ENCODE data around the gene GNG4. TPM values are rescaled to one million over a fixed set of nuclear protein-coding genes. Genes with fewer than 3 reads are reported as not detected.
"Not testable (repeated sequence)": the region's sequence is repeated elsewhere in the genome, so short reads cannot be mapped to it uniquely, and the experiment has no call there.

Gene GNG4
- total and polyA plus RNA-seq, 10 of the 15 experiments (the other 5 are each of a cell fraction or from before 2014, with no cell fraction given): 0.03 to 0.15 (median 0.15) TPM; not detected in 7

GRCh38 chr1:235545292-235545930 lies 104.2 kb downstream of the GNG4 start (continued):
- TF ChIP-seq KDM1A (IDR thresholded peaks at IDR 0.05; ENCODE audit: borderline replicate concordance): no peak
- TF ChIP-seq SRF (IDR thresholded peaks at IDR 0.05; ENCODE audit: low read depth in 2 of 2, low read length in 2 of 2): no peak
- TF ChIP-seq YY1 (IDR thresholded peaks at IDR 0.05; ENCODE audit: low read depth, low read length): no peak
- no peak for TF ChIP-seq ZZZ3 (IDR thresholded peaks at IDR 0.05; ENCODE audit: control insufficient read depth, insufficient read length, low read depth)
- no peak for TF ChIP-seq HCFC1 (IDR thresholded peaks at IDR 0.05; ENCODE audit: low read length)

GRCh38 chr1:235542845-235543244 lies 106.7 kb downstream of the GNG4 start:
- H2AFZ ChIP-seq (ENCODE audit: control insufficient read depth, low read depth, low read length); POLR2A ChIA-PET; in situ Hi-C loops (cut with MboI); FAIRE-seq; H3K9ac ChIP-seq (ENCODE audit: control insufficient read depth, insufficient read depth, low read length); DNase-seq (ENCODE audit: low read depth, low spot score); H3K4me2 ChIP-seq (ENCODE audit: control insufficient read depth, insufficient read depth); H3K9me3 ChIP-seq (replicated peaks; ENCODE audit: control insufficient read depth, insufficient read depth, low read length); H3K4me1 ChIP-seq (ENCODE audit: control insufficient read depth, insufficient read depth, low read length); ATAC-seq; BruUV-seq (replicated peaks); RAD21 ChIA-PET (ENCODE audit: unreplicated experiment); H3K27ac ChIP-seq (ENCODE audit: control insufficient read depth, insufficient read depth); H3K36me3 ChIP-seq (ENCODE audit: control insufficient read depth in 2 of 2, insufficient read depth in 2 of 2, low read length in 1 of 2); H3K79me2 ChIP-seq (ENCODE audit: control insufficient read depth, insufficient read depth, low read length); SMC1A ChIA-PET (ENCODE audit: uncharacterized antibody, unreplicated experiment); H3K27me3 ChIP-seq (replicated peaks in 1 of 2; ENCODE audit: control insufficient read depth in 2 of 2, insufficient read depth in 2 of 2, low read length in 1 of 2); H4K20me1 ChIP-seq (ENCODE audit: control insufficient read depth, insufficient read depth); H3K4me3 ChIP-seq; intact Hi-C loops (cut with micrococcal nuclease; ENCODE audit: unreplicated experiment); CTCF ChIA-PET: not testable (repeated sequence)
- WGBS (ENCODE audit: insufficient coverage, insufficient replicate concordance, low lambda C conversion rate, missing lambda C conversion rate): 8% methylated on average over 5 of the region's 7 CpGs
